ENCODE results near the gene APBB2.

GRCh38 chr4:41079881-41080560 lies 134.3 kb downstream of the APBB2 start:
- TF ChIP-seq CTCF (IDR thresholded peaks at IDR 0.05 in 2 of 3, conservative IDR thresholded peaks at IDR 0.05 in 1 of 3; ENCODE audit: control insufficient read depth in 2 of 3, extremely low read depth in 1 of 3, insufficient read depth in 1 of 3, low read depth in 3 of 3, low read length in 3 of 3), result no peak
- TF ChIP-seq ZBTB11 (CRISPR knock-in tag; IDR thresholded peaks at IDR 0.05), result no peak
- TF ChIP-seq CBX5 (IDR thresholded peaks at IDR 0.05; ENCODE audit: low read depth), result no peak
- no peak for TF ChIP-seq MAX (IDR thresholded peaks at IDR 0.05; ENCODE audit: low read depth, low read length)
- TF ChIP-seq CHD1 (IDR thresholded peaks at IDR 0.05; ENCODE audit: low read depth, low read length), result no peak
- no peak for TF ChIP-seq EZH2 (IDR thresholded peaks at IDR 0.05; ENCODE audit: borderline replicate concordance, control insufficient read depth, low read depth, low read length)
- TF ChIP-seq SRF (IDR thresholded peaks at IDR 0.05; ENCODE audit: low read depth in 2 of 2, low read length in 2 of 2), result no peak
- no peak for TF ChIP-seq ATF7 (IDR thresholded peaks at IDR 0.05; ENCODE audit: low read depth)
- no peak for TF ChIP-seq USF2 (IDR thresholded peaks at IDR 0.05; ENCODE audit: borderline replicate concordance, low read depth, low read length)
- TF ChIP-seq EP300 (IDR thresholded peaks at IDR 0.05; ENCODE audit: borderline replicate concordance in 1 of 2, control insufficient read depth in 1 of 2, low read depth in 2 of 2, low read length in 2 of 2), result no peak
